Activated naive CD8-positive, alpha-beta T cell treated with anti-CD3 and anti-CD28 coated beads, Interleukin-2, amount 50 U/mL, for 24 hours (primary cell): ENCODE measurements around the gene GNB1L.

ENCODE experiments used
- ATAC-seq: fragments of 150-1000 bp; cut with Tn5 transposase; one replicate; pipeline ENCODE4 v1.10.0; 2021
- DNase-seq: peaks from one replicate; pipeline ENCODE4 v3.0.0; 2021
- H3K27ac Mint-ChIP-seq: one replicate; pipeline ENCODE4 v1.8.0; 2021; ENCODE audit warnings: mild to moderate bottlenecking, mixed read lengths
- H3K27me3 Mint-ChIP-seq: one replicate; pipeline ENCODE4 v1.8.0; 2021; ENCODE audit warnings: mixed read lengths
- H3K36me3 Mint-ChIP-seq: one replicate; pipeline ENCODE4 v1.8.0; 2021; ENCODE audit warnings: low read depth, mixed read lengths
- H3K4me1 Mint-ChIP-seq: one replicate; pipeline ENCODE4 v1.8.0; 2021; ENCODE audit warnings: mixed read lengths
- H3K4me3 Mint-ChIP-seq: one replicate; pipeline ENCODE4 v1.8.0; 2021; ENCODE audit warnings: mild to moderate bottlenecking, moderate library complexity, mixed read lengths
- H3K9me3 Mint-ChIP-seq: one replicate; pipeline ENCODE4 v1.8.0; 2021; ENCODE audit warnings: mixed read lengths

The GNB1L gene

GRCh38 chr22:19738664-19739447, 115.8 kb downstream of the GNB1L start:
- Mint-ChIP-seq H3K36me3 (no peaks in the 10 kb centered on the region), H3K4me3 (no peak overlapping the region), H3K27me3 (no peaks in the 10 kb centered on the region), H3K27ac (no peak overlapping the region), H3K4me1 (no peaks in the 10 kb centered on the region), H3K9me3 (no peaks in the 10 kb centered on the region)
- no peak for DNase-seq
- ATAC-seq = no peak

GRCh38 chr22:19737846-19738663, 116.6 kb downstream of the GNB1L start:
- Mint-ChIP-seq H3K4me1 (no peaks in the 10 kb centered on the region), H3K36me3 (no peaks in the 10 kb centered on the region), H3K4me3 (no peak overlapping the region), H3K27me3 (no peaks in the 10 kb centered on the region), H3K27ac (no peak overlapping the region), H3K9me3 (no peaks in the 10 kb centered on the region)
- ATAC-seq (no peak), DNase-seq (no peak)

- ATAC-seq (no peak), DNase-seq (no peak)
- no peak overlapping the region for H3K27ac Mint-ChIP-seq
- H3K9me3 Mint-ChIP-seq = no peaks in the 10 kb centered on the region
- no peaks in the 10 kb centered on the region for H3K27me3 Mint-ChIP-seq
- H3K4me3 Mint-ChIP-seq = no peak overlapping the region
- no peaks in the 10 kb centered on the region for H3K36me3 Mint-ChIP-seq
- no peaks in the 10 kb centered on the region for H3K4me1 Mint-ChIP-seq
These were observed 118.8 kb downstream of the GNB1L start for GRCh38 chr22:19735665-19736510.

- Mint-ChIP-seq H3K27ac (no peak overlapping the region), H3K4me1 (no peaks in the 10 kb centered on the region), H3K36me3 (no peaks in the 10 kb centered on the region), H3K27me3 (no peaks in the 10 kb centered on the region), H3K9me3 (no peaks in the 10 kb centered on the region), H3K4me3 (no peak overlapping the region)
- DNase-seq (no peak), ATAC-seq (no peak)
These were observed 119.8 kb downstream of the GNB1L start for GRCh38 chr22:19734837-19735382.

- Mint-ChIP-seq H3K27me3 (no peaks in the 10 kb centered on the region), H3K36me3 (no peaks in the 10 kb centered on the region), H3K9me3 (no peaks in the 10 kb centered on the region), H3K4me1 (no peaks in the 10 kb centered on the region), H3K4me3 (no peak overlapping the region), H3K27ac (no peak overlapping the region)
- ATAC-seq (no peak), DNase-seq (no peak)
These were observed 120.5 kb downstream of the GNB1L start for GRCh38 chr22:19734163-19734562.

GRCh38 chr22:19733755-19734154, 120.9 kb downstream of the GNB1L start:
- DNase-seq (no peak), ATAC-seq (no peak)
- Mint-ChIP-seq H3K4me3 (no peak overlapping the region), H3K36me3 (no peaks in the 10 kb centered on the region), H3K27ac (no peak overlapping the region), H3K9me3 (no peaks in the 10 kb centered on the region), H3K27me3 (no peaks in the 10 kb centered on the region), H3K4me1 (no peaks in the 10 kb centered on the region)
